NCI-H1694 (cell line): ENCODE measurements around the gene KRT80.
A peak's percentile ranks its signal among the peaks of the same experiment; 100 is the strongest.
"Not testable (repeated sequence)": the region's sequence is repeated elsewhere in the genome, so short reads cannot be mapped to it uniquely, and the experiment has no call there.

ENCODE experiments used
- DNase-seq: peaks from one replicate; lab custom pipeline; 2025; lab: John Stamatoyannopoulos, UW

Gene KRT80

DNA sequence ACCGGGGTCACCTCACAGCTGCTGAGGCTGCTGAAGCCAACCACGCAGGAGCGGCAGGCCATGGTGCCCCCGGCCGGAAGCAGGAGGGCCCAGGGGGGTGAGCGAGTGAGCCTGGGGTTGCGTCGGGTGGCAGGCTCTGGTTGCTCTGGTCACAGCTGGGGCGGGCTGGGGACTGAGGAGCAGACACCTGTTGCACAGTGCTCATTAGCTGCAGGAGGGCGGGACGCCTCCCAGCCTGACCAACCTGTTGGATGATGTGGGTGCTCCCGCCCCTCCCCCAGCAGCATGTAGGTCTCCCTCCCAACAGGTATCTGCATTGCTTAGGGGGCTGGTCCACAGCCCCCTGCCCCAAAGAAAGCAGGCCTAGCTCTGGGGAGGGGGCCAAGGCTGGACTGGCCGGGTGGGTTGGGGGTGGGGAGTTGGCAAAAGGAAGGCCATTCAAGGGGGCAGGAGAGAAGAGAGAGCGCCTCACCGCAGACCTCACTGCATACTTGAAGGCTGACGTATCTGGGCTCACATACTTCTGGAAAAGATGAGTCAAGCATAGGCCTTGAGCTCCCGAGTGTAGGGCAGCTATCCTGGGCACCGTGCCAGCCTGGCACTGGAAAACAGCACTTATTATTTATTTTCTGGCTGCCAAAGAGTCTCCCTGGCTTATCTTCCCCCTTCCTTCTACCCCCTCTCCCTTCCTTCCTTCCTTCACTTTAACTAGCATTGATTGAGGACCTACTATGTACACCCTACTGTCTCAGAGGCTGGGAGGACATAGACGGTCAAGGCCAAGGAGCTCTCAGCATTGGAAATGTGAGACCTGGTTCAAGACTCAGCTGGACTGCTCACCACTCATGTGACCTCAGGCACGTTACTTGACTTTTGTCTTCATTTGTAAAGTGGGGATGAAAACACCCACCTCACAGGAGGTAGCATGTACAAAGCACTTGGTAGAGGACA lies at the start of gene KRT80:
KRT80 (minus strand) TSS at position 174 of the 951 bp plus-strand sequence; CDS start at position 62, 112 bp downstream.
- DNase-seq = peak; percentile 69

- DNase-seq = no peak
Observed at GRCh38 chr12:52241205-52241842, 49.5 kb upstream of the KRT80 start.

DNA sequence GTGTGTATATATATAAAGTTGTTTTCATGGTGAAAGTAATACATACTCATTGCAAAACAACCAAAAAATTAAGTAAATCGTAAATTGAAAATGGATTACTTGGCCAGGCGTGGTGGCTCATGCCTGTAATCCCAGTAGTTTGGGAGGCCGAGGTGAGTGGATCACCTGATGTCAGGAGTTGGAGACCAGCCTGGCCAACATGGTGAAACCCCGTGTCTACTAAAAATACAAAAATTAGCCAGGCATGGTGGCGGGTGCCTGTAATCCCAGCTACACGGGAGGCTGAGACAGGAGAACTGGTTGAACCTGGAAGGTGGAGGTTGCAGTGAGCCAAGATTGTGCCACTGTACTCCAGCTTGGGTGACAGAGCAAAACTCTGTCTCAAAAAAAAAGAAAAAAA lies 48.4 kb upstream of the KRT80 start:
- DNase-seq = not testable (repeated sequence)

GRCh38 chr12:52239767-52240166 lies 48.0 kb upstream of the KRT80 start:
- no peak for DNase-seq

GRCh38 chr12:52238916-52239646 lies 47.3 kb upstream of the KRT80 start:
- no peak for DNase-seq

- DNase-seq = no peak
Observed at GRCh38 chr12:52238207-52238840, 46.5 kb upstream of the KRT80 start.

DNA sequence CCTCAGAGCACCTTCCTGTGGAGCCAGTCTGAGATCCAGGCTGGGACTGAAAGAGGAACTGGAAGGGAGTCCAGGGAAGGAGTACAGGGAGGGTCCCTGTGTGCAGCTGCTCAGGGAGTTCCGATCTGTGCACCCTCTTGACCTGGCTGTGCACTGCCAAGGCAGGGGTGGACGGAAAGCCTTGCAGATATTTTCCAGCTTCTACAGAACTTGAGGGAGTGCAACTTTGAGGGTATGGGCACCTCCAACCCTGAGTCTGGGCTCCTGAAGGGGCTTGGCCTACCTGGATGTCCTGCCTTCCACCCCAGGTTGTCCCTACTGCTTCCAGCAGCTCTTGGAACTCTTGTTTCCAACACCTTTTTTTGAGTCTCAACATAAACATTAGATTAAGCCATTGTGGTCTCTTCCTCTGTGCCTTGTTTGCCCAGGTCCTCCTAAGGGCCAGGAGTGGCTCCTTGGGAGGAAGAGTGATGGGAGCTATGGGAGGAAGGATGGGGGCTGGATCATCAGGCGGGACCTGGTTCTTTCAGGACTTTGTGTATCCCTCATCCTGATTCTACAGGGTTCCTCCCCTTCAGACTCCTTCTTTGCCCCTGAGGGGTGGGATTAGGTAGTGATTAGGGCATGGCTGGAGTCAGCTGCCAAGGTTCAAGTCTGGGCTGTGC lies 44.7 kb upstream of the KRT80 start:
- no peak for DNase-seq

GRCh38 chr12:52235822-52236361 lies 44.1 kb upstream of the KRT80 start:
- DNase-seq = no peak

GRCh38 chr12:52235001-52235764 lies 43.4 kb upstream of the KRT80 start:
- DNase-seq = no peak

DNA sequence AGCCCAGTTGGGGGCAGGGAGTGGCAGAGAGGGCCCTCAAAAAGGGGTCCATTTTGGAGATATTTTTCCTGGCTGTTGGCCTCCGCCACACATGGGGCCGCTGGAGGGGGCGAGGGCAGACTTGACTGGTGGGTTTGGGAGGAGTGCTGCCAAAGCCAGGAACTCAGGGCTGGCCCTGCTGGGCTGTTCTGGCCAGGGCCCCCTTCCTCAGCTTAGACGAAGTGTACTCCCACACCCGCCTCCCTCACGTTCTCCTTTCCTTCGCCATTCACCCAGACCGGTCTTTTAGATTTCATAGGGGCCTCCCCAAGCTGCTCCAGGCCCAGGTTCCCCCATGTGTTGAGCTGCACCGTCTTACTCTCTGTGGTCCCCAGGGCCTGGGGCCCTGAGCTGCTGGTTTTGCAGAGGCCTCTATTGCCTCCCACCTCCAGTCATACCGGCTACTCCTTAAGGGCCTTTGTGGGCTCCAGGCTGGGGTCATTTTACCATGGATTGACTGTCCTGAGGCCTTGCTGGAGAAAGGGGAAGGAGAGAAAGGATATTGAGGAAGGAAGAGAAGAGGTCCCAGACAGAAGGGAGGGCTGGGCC lies 42.5 kb upstream of the KRT80 start:
- no peak for DNase-seq

GRCh38 chr12:52233462-52234207 lies 41.8 kb upstream of the KRT80 start:
- no peak for DNase-seq

DNA sequence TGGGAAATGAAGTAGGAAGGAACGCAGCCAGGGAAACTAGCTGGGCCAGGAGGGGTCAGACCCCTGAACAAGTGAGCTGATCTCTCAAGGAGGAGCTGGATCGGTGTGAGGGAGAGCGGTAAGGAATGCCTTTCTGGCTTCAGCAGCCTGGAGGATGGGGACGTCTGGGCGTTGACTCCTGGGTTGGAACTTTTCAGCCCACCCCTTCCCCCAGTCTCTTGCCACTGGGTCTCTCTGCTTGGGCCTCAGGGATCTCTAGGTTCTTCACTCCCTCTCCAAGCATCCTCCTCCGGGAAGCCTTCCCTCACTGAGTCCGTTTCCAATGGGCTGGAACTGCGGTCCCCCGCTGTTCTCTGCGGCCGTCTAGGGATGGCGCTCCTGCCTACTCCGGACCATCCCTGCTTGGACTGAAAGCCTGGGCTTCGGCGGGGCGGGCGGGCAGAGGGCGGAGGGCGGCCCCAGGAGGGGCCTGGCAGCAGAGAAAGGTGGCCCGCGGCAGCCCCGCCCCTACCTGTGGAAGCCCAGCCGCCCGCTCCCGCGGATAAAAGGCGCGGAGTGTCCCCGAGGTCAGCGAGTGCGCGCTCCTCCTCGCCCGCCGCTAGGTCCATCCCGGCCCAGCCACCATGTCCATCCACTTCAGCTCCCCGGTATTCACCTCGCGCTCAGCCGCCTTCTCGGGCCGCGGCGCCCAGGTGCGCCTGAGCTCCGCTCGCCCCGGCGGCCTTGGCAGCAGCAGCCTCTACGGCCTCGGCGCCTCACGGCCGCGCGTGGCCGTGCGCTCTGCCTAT lies 41.1 kb upstream of the KRT80 start, which contains the start of gene KRT7:
KRT7 (plus strand) TSS at position 570 of the 788 bp plus-strand sequence; CDS start at position 624, 54 bp downstream.
- no peak for DNase-seq

- DNase-seq = no peak
Observed at GRCh38 chr12:52232203-52232673, 40.4 kb upstream of the KRT80 start.

DNA sequence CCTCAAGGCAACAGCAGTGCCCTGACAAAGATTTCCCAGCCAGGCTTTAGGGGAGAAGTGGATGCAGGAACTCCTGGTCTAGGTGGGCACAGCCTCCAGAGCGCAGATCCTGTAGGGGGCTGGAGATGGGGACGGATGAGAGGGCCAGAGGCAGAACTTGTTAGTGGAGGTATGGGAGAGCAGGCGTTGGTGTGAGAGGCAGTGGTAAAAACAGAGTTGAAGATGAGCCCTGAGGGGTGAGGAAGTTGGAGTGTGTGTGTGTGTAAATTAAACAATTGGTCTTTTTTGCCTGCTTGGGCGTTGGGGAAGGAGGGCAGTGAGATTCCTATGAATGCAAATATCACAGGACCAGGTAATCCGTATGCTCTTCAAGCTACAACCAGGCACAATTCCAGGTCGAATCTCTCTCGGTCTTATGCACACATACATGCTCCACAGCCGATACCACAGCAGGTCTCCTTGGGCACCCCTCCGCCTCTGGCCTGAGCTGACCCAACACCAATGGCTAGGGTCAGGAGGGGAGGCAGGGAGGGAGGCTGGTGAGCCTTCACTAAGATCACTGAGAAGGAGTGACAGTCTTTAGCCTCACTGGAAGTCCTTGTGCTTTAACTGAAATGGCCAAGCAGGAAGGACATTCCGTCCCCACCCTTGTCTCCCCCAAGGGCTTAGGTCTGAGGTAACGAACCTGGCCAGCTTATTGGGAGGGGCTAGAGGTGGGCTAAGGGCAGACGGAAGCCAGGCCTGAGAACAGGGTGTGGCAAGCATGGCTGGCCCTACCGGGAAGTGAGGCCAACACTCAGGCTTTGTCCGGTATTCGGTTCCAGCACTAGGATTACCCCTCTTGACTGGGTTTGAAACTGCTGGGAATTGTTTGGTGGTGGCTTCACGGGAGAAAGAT lies 39.7 kb upstream of the KRT80 start:
- no peak for DNase-seq

GRCh38 chr12:52230364-52231281 lies 38.8 kb upstream of the KRT80 start:
- no peak for DNase-seq

DNA sequence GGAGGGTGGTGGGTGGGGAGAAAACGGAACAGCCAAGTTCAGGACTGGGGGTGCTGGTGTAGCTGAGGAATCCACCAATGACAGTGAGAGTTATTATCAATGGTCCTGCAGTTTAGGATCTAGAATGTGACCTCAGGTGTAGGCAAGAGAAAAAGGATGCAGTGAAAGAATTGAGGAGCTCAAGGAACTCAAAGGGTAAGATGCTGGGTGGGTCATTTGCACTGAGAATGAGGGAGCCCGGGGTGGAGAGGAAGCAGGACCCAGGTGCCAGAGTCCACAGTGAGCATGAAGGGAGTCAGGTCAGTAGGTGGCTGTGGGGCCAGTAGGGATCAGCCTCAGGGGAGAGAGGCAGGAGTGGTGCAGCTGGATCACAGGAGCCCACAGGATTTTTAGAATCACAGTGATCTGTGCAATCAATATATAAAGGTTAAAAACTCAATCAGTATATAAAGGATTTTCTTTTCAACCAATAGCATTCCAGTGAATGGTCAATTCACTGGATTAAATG lies 38.1 kb upstream of the KRT80 start:
- no peak for DNase-seq
